ENCODE measurements around the gene KCNK7. TPM values are rescaled to one million over a fixed set of nuclear protein-coding genes. Genes with fewer than 3 reads are reported as not detected.

The KCNK7 gene
- total RNA-seq, 4 donors from 2014 or later: 0.39 to 18.6 TPM; not detected in 2

DNA sequence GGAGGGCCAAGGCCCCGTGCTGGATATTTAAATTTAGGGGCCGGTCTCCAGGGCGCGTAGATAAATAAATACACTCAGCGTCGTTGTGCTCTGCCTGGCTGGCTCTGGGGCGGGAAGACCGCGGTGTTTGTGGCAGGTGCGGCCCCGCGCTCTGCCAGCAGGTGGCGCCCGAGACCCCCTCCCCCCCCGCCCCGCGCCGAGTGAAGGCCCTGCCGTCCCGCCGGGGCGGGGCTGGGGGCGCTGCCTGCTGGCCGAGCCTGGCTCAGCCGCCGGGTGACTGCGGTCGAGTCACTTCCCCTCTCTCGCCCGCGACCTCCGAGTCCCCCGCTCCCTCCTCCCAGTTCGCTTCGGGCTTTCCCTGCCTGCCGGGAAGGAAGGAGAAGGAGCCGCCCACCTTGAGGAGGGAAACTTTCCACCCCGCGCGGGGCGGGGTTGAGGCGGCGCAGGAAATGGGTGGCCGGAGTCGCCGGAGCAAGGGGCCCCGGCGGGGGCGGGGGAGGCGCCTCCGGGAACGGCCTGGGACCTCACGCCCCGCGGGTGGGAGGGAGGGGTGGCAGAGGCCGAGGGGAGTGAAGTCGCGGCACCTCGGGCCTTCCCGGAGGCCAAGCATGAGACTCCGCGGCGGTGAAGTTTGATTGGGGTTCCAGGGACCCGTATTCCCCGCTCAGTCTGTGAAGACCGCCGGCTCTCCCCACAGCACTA, 21.3 kb downstream of the KCNK7 start:
- peak overlapping the region; percentile 100 for H3K27ac ChIP-seq
- intact Hi-C loops (cut with DNase I; ENCODE audit: low total_unique reads): loop anchor here (1.0 to 5.0 kb wide), 3 partner anchors 14 to 102 kb away; no protein-coding TSS in a partner anchor
- peaks cover 67 to 77% of the 10 kb centered on the region in 2 donors for H3K4me1 ChIP-seq
- peaks cover 0 to 4% of the 10 kb centered on the region in 2 donors for H3K36me3 ChIP-seq
- no peaks in the 10 kb centered on the region for H3K9me3 ChIP-seq
- no peaks in the 10 kb centered on the region for H3K27me3 ChIP-seq
- ATAC-seq (peak; percentile 6 to 13), DNase-seq (peak; percentile 78 to 85)
- in situ Hi-C loops (cut with MboI; ENCODE audit: low sequenced_read_pairs in 4 of 4): no loop called here
- TF ChIP-seq, protein P1, sequence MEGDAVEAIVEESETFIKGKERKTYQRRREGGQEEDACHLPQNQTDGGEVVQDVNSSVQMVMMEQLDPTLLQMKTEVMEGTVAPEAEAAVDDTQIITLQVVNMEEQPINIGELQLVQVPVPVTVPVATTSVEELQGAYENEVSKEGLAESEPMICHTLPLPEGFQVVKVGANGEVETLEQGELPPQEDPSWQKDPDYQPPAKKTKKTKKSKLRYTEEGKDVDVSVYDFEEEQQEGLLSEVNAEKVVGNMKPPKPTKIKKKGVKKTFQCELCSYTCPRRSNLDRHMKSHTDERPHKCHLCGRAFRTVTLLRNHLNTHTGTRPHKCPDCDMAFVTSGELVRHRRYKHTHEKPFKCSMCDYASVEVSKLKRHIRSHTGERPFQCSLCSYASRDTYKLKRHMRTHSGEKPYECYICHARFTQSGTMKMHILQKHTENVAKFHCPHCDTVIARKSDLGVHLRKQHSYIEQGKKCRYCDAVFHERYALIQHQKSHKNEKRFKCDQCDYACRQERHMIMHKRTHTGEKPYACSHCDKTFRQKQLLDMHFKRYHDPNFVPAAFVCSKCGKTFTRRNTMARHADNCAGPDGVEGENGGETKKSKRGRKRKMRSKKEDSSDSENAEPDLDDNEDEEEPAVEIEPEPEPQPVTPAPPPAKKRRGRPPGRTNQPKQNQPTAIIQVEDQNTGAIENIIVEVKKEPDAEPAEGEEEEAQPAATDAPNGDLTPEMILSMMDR (IDR thresholded peaks at IDR 0.05 in 4 of 5, conservative IDR thresholded peaks at IDR 0.05 in 1 of 5): peak; percentile 84 to 99 (median 97)
- peak; percentile 52 to 57 for TF ChIP-seq POLR2A (IDR thresholded peaks at IDR 0.05)
- H3K4me3 ChIP-seq: peak overlapping the region; percentile 64 to 97 (median 76)

DNA sequence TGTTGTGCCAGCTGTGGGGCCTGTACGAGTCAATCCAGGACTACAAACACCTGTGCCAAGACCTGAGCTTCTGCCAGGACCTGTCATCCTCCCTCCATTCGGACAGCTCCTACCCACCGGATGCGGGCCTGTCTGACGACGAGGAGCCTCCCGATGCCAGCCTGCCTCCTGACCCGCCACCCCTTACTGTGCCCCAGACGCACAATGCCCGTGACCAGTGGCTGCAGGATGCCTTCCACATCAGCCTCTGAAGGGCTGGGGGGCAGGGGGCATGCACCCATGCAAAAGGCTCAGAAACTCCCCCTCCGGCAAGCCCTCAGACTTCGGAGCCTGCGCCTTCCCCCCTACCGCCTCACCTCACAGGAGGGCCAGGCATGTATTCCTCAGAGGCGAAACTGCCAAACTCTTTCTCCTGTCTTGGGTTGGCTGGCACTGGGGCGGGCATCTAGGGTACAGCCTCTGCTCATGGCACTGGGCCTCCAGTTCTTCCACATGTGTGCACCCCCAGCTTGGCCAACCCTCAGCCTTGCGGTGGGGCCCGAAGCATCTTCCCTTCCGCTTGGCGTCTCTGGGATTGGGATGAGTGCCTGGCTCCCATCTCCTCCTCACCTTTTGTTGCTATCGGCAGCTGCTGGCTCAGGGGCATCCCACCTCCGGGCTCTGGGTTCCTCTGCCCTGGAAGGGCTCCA, 22.1 kb downstream of the KCNK7 start:
- intact Hi-C loops (cut with DNase I; ENCODE audit: low total_unique reads) (loop anchor here (1.0 to 5.0 kb wide), 3 partner anchors 15 to 101 kb away; no protein-coding TSS in a partner anchor), in situ Hi-C loops (cut with MboI; ENCODE audit: low sequenced_read_pairs in 4 of 4) (no loop called here)
- peak overlapping the region; percentile 100 for H3K27ac ChIP-seq
- peak overlapping the region; percentile 64 to 97 (median 76) for H3K4me3 ChIP-seq
- peaks cover 0 to 3% of the 10 kb centered on the region in 2 donors for H3K36me3 ChIP-seq
- TF ChIP-seq, protein P1 (IDR thresholded peaks at IDR 0.05 in 4 of 5, conservative IDR thresholded peaks at IDR 0.05 in 1 of 5): no peak
- peak in 1 of 2 donors; percentile 6 for TF ChIP-seq POLR2A (IDR thresholded peaks at IDR 0.05)
- H3K4me1 ChIP-seq: peaks cover 67 to 77% of the 10 kb centered on the region in 2 donors
- H3K9me3 ChIP-seq: no peaks in the 10 kb centered on the region
- ATAC-seq: no peak
- no peaks in the 10 kb centered on the region for H3K27me3 ChIP-seq
- DNase-seq: peak; percentile 68 to 85

GRCh38 chr11:65572356-65573051, 23.1 kb downstream of the KCNK7 start, which contains the start of gene FAM89B:
TSS of gene FAM89B (plus strand) at chr11:65572538. CDS start at chr11:65572670, 132 bp downstream.
- peak; percentile 81 to 88 for DNase-seq
- H3K27me3 ChIP-seq: no peaks in the 10 kb centered on the region
- intact Hi-C loops (cut with DNase I; ENCODE audit: low total_unique reads) (loop anchor here (5.0 kb wide), 1 partner anchor 100 kb away; no protein-coding TSS in a partner anchor), in situ Hi-C loops (cut with MboI; ENCODE audit: low sequenced_read_pairs in 4 of 4) (no loop called here)
- TF ChIP-seq, protein P1 (IDR thresholded peaks at IDR 0.05 in 4 of 5, conservative IDR thresholded peaks at IDR 0.05 in 1 of 5): peak in 1 of 5 experiments; percentile 27
- peak; percentile 82 to 85 for TF ChIP-seq POLR2A (IDR thresholded peaks at IDR 0.05)
- peak; percentile 17 to 25 for ATAC-seq
- peaks cover 62 to 75% of the 10 kb centered on the region in 2 donors for H3K4me1 ChIP-seq
- no peaks in the 10 kb centered on the region for H3K9me3 ChIP-seq
- peak within 1 kb of the TSS; percentile 100 for H3K27ac ChIP-seq
- H3K4me3 ChIP-seq: peak within 1 kb of the TSS; percentile 84 to 99 (median 95)
- H3K36me3 ChIP-seq: peaks cover 0 to 3% of the 10 kb centered on the region in 2 donors

DNA sequence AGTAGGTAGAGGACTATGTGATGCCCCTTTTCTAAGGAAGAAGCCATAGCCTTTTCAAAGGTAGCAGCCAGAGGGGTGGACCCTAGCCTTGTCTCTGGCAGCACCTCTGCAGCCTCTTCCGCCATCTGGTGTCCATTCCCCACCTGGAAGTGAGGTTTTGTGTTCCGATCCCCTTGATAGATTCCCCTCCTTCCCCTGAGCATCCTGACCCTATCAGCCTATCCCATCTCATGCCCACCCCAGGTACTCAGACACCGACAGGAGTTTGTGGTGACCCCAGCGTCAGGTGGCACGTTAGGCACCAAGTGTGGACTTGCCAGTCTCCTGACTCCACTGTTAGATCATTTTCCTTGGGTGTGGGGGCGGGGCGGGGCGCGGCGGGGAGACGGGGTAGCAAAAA, 23.7 kb downstream of the KCNK7 start:
- ATAC-seq: no peak
- DNase-seq: no peak
- H3K4me1 ChIP-seq: peaks cover 56 to 71% of the 10 kb centered on the region in 2 donors
- TF ChIP-seq POLR2A (IDR thresholded peaks at IDR 0.05): no peak
- TF ChIP-seq, protein P1 (IDR thresholded peaks at IDR 0.05 in 4 of 5, conservative IDR thresholded peaks at IDR 0.05 in 1 of 5): peak; percentile 20 to 52 (median 41)
- peaks cover 0 to 3% of the 10 kb centered on the region in 2 donors for H3K36me3 ChIP-seq
- in situ Hi-C loops (cut with MboI; ENCODE audit: low sequenced_read_pairs in 4 of 4): no loop called here
- H3K9me3 ChIP-seq: no peaks in the 10 kb centered on the region
- peak overlapping the region; percentile 84 to 99 (median 95) for H3K4me3 ChIP-seq
- no peaks in the 10 kb centered on the region for H3K27me3 ChIP-seq
- intact Hi-C loops (cut with DNase I; ENCODE audit: low total_unique reads): loop anchor here (2.0 to 5.0 kb wide), 2 partner anchors 100 to 151 kb away; no protein-coding TSS in a partner anchor
- H3K27ac ChIP-seq: peak overlapping the region; percentile 100
